ENCODE measurements around the gene PTPRA.
"Not testable (repeated sequence)": the region's sequence is repeated elsewhere in the genome, so short reads cannot be mapped to it uniquely, and the experiment has no call there.

Gene PTPRA

DNA sequence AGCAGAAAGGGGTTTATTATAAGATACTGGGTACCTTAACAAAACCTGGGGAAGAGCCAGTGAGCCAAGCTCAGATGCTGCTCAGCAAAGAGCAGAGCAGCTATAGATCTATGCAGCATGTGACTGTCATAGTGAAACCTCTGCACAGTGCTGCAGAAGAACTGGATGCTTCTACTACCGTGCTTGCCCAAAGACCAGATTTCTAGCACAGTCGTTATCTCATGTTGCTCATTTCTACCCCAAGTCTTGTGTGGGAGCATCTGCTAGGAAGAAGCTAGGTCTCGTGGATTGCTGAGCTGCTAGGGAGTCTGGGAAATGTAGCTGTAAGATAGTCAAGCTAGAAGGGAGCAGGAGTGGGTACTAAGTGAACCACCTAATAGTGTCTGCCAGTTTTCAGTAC is 138.5 kb downstream of the PTPRA start:
- DNase-seq: peak; percentile 32

DNA sequence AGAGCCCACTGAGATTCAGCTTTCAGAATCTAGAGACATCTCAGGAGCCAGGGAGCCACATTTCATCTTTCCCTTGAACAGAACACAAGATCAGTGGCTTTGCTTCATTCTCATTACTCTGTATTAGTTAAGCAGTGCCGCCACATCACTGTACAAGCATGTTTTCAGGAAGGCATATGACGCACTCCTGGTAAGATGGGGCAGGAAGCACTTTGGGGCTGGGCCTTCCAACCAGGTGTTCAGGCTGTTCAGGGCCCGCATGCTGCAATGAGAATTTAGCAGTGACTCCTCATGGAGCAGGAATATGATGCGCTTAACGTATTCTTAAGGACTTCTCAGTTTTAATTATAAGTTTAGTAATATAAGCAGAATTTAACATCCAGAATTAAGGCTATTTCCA is 140.5 kb downstream of the PTPRA start:
- no peak for DNase-seq

DNA sequence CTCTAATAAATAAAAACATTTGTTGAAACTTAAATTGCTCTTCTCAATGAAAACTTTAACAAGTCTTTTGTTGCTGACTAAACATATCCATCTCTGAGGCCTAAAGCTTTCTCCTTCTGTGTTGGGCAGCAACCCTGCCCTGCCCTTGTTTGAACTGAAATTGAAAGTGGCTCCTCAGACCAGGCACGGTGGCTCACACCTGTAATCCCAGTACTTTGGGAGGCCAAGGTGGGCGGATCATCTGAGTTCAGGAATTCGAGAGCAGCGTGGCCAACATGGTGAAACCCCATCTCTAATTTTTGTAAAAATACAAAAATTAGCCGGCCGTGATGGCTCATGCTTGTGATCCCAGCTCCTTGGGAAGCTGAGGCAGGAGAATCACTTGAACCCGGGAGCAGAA is 140.9 kb downstream of the PTPRA start:
- DNase-seq: peak in 1 of 2 donors; percentile 32

DNA sequence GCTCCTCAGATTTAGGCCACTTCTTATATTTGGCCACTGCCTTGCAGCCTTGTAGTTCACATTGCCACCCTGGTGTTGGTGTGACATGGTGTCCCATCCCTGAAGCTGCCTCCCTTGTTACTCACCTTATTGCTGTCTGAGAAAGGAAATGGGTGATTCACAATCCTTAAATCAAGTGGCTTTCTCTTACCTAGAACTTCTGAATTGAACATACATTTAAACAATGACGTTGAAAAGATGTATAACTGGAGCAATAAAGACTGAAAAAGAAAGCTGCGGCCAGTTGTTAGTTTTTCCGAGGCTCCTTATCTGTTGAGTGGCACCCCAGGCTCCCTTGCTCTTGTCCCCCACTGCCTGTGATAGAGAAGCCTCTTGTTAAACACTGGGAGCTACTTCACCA is 141.4 kb downstream of the PTPRA start:
- DNase-seq: peak; percentile 28 to 35

DNA sequence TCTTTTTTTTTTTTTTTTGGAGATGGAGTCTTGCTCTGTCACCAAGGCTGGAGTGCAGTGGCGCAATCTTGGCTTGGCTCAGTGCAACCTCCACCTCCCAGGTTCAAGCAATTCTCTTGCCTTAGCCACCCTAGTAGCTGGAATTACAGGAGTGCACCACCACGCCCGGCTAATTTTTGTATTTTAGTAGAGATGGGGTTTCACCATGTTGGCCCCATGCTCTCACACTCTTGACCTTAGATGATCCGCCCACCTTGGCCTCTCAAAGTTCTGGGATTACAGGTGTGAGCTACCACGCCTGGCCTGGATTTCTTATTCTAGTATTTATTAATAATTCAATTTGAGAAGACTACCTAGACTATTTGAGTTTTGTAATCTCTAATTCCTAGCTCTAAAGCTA is 142.0 kb downstream of the PTPRA start:
- not testable (repeated sequence) for DNase-seq

DNA sequence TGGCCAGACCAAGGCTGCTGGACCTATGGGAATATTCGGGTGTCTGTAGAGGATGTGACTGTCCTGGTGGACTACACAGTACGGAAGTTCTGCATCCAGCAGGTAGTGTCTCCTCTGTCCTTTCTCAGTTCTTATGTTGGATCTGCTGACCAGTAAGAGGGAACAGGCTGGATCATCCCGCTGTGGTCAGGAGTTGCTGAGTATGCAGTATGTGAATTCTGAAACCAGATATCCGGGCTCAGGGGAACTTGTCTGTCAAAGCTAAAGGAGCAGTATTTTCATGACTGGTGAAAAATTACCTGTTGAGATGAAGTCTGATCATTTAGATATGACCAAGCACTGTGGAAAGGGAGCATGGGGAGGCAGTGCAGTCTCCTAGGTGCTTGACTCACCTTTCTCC is 148.0 kb downstream of the PTPRA start:
- DNase-seq: no peak

DNA sequence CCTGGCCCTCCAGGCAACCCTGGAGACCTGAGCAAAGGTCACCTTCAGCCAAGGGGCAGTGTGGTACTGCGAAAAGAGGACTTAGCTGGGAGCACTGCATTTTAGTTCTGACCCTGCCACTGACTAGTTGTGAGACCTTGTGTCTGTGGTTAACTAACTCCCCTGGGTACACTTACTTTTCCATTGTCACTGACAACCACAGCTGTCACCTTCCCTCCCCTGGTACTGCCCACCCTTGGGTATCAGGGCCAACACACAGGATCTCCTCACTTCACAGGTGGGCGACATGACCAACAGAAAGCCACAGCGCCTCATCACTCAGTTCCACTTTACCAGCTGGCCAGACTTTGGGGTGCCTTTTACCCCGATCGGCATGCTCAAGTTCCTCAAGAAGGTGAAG is 148.5 kb downstream of the PTPRA start:
- no peak for DNase-seq

DNA sequence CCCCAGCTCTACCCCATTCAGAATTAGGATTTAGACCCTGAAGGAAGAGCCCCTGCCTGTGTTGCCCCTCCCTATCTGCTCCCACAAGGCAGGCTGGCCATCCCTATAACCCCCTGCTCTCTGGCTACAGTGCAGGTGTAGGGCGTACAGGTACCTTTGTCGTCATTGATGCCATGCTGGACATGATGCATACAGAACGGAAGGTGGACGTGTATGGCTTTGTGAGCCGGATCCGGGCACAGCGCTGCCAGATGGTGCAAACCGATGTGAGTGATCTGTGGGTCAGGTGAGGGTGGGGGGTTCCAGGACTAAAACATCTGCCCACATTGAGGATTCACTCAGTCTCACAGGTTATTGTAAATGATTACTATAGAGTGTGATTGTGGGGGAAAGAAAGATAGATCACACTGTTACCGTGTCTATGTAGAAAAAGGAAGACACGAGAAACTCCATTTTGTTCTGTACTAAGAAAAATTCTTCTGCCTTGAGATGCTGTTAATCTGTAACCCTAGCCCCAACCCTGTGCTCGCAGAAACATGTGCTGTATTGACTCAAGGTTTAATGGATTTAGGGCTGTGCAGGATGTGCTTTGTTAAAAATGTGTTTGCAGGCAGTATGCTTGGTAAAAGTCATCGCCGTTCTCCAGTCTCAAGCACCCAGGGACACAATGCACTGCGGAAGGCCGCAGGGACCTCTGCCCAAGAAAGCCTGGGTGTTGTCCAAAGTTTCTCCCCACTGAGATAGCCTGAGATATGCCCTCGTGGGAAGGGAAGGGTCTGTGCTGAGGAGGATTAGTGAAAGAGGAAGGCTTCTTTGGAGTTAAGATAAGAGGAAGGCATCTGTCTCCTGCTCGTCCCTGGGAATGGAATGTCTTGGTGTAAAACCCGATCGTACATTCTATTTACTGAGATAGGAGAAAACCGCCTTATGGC is 149.5 kb downstream of the PTPRA start:
- DNase-seq: not testable (repeated sequence)

DNA sequence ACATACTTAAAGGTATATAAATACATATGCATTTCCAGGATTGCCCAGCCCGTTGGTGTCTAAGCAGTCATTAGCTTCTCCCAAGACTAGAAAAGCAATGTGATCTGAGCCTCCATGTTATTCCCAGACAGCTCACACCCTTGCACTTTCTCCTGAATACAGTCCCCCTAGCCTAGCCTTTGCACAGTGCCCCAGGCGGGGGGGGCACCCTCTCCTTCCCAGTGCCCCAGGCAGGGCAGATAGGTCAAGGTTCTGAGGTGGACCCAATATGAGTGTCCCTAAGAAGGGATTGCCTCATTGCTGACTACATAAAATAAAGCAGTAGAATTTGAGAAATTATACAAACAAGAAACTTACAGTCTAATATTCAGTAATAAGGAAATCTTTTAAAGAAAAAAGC is 154.7 kb downstream of the PTPRA start:
- no peak for DNase-seq

DNA sequence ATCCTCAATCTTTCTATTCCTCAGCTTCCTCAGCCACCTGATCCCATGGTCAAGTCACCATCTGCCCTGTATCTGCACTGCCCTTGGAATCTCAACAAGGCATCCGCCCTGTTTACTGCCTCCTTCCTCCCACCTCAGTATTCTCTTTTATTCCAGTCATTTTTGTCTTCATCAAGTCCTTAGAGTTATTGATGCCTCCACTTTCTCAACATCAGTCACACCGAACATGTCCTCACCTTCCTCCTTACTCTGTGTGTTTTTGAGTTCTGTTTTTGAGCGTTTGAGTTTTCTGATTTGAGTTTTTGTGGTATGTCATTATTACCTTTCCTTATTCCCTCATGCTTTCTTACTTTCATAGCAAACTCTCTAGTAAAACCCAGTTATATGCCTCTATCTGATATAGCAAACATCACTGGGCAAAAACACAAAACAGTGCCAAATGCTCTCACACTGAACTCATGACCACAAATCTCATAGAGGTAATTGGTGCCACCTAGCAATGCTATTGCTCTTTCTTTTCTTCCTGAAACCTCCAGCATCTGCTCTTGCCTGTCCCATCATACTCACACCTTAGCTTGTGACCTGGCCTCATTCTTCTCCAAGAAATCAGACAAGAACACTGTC is 158.4 kb downstream of the PTPRA start:
- no peak for DNase-seq

DNA sequence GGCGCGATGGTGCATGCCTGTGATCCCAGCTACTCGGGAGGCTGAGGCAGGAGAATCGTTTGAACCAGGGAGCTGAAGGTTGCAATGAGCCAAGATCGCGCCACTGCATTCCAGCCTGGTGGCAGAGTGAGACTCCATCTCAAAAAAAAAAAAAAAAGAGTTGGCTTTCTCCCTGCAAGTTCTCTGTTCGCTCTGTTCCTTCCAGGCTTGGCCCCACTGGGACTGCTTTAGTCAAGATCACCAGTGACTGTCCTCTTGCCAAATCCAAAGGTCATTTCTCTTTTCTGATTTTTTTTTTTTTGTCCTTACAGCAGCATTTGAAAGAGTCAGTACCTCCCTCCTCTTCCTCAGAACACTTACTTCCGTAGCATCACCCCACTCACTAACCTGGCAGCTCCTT is 159.3 kb downstream of the PTPRA start:
- no peak for DNase-seq

DNA sequence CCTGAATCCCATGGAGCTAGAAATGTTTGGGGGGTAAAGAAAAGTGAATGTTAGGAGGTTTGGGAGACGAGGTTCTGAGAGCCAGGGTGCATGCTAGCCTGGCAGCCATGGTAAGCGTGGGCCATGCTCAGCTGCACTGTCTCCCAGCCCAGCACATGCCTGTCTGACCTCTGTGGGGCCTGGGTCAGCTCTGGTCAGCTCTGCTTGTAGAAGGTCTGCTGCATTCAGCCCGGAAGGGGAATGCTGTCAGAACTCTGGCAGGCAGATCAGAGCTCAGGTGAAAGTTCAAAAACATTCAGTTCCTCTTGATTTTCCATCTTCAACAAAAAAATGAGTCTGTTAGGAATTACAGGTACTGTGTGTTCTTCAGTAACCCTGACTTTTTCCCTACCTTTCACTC is 164.4 kb downstream of the PTPRA start:
- no peak for DNase-seq

DNA sequence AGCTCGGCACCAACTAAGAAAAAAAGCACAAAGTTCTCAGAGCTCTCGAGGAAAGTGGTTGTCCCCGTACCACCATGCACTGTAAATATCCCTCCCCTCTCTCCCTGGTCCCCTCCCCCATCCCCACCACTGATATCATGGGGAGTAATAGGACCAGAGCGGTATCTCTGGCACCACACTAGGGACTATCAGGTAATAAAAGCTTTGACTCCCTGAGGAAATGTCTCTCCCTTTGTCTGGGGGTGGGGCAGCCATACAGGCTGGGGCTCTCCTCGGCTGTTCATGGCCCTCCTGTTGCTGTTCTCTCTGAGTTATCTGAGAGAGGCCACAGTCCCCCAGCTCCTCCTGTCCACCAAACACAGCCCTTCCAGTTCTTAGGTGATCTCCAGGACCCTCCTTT is 165.2 kb downstream of the PTPRA start:
- DNase-seq: no peak

DNA sequence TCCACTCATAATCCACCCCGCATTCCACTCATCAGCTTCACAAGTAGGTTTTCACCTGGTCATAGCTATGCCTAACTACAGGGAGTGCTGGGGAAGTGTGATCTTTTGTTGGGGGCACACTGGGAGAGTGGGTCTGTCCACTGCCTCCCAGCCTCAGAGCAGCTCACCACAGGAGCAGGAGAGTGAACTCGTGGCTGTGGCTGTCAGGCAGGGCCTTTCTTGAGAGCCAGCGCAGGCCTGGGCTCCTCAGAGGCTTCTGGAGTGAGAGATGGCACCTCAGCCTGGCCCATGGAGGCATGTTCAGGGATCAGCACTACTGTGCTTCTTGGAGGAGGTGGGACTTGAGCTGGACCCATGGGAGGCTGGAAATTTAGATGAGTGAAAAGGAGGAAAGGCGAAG is 166.1 kb downstream of the PTPRA start:
- no peak for DNase-seq

DNA sequence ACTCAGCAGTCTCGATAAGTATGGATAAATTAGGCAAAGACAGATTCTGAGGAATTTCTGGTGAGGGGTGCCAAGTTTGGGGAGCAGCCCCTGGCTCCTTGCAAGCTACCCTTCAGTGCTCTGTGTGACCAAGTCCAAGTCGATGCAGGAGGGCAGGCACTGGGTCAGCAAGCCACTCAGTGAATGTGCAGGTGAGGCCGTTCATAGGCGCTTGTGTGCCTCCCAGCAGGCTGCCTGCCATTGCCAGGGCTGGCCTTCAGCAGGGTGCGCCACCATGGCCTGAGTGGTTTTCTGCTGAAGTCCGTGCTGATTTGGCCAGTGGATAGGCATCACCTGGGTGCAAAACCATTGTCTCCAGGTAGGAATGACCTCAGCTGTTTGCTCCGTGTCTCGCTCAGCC is 166.8 kb downstream of the PTPRA start:
- DNase-seq: no peak

DNA sequence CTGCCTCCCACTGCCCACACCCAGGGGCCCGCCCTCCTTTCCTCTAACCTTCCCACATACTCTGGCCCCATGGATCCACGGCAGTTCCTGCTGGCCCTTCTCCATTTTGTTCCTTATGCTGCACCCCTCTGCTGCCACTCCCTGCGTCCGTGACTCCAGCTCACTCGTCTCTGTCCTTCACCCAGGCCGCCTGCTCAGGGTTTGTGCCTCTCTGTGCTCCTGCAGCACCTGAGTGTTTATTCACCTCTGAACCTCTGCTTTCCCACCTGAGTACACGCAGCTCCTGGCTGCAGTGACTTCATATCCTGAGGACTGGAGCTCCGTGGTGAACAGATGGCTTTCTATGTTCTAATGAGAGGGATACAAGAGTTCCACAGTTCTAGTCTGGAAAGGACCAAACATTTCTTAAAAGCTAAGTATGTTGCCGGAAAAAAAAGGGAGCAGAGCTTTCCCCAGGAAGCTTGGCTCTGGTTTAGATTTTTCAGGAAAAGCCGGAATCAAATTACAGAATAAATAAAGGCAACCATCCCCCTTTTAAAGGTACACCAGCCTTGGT is 168.7 kb downstream of the PTPRA start:
- no peak for DNase-seq

DNA sequence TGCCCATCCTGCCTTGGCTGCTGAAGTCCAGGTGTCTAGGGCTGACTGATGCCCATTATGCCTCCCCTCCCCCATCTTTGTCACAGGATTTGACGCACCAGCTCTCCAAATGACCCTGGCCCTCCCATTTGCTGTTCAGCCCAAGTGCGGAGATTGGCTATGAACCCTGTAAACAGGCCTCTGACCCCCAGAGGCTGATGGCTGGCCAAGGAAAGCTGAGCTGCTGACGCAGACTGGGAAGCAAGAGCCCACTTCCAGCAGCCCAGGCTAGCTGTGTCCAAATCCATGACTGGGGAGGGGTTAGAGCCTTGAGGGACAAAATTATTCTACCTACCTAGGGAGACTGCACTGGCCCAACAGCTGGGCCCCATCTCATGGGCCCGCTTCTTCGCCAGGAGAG is 169.3 kb downstream of the PTPRA start:
- DNase-seq: no peak

DNA sequence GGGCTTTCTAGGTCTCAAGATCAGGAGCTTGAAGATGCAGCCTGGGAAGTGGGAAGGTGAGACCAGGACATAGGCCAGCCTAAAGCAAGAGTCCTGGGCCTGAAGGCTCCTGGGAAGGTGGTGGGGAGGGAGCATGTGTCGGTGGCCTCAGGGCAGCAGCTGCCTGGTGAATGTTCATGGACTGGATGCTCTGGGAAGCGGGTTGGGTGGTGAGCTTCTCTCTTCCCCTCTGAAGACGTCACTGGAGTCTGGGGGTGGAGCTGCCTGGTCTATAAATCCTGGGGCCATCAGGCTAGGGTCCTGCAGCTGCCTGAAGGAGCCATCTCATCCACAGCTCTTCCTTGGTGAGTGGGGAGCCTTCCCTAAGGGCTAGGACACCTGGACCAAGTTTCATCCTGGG is 170.0 kb downstream of the PTPRA start, which contains the start of gene GNRH2:
Gene GNRH2 (plus strand): TSS at position 301 of the 400 bp plus-strand sequence. CDS start 793 bp downstream, outside the sequence.
- no peak for DNase-seq

DNA sequence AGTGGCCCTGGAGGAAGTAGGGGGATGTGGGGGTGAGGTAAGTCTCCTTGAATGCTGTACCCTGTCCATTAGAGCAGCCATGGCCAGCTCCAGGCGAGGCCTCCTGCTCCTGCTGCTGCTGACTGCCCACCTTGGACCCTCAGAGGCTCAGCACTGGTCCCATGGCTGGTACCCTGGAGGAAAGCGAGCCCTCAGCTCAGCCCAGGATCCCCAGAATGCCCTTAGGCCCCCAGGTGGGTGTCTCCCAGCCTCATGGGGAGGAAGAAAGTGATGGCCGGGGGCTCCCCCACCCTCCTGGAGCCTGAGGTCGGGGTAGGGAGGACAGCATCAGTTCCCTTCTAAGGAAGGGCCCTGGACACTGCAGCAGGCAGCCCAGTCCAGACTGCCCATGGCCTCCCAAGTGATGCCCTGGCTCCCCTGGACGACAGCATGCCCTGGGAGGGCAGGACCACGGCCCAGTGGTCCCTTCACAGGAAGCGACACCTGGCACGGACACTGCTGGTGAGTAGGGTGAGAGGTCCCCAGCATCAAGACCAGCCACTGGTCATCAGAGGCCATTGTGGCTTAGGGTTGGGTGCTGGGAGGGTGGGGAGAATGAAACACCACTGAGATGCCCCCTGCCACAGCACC is 171.2 kb downstream of the PTPRA start:
- DNase-seq: no peak

DNA sequence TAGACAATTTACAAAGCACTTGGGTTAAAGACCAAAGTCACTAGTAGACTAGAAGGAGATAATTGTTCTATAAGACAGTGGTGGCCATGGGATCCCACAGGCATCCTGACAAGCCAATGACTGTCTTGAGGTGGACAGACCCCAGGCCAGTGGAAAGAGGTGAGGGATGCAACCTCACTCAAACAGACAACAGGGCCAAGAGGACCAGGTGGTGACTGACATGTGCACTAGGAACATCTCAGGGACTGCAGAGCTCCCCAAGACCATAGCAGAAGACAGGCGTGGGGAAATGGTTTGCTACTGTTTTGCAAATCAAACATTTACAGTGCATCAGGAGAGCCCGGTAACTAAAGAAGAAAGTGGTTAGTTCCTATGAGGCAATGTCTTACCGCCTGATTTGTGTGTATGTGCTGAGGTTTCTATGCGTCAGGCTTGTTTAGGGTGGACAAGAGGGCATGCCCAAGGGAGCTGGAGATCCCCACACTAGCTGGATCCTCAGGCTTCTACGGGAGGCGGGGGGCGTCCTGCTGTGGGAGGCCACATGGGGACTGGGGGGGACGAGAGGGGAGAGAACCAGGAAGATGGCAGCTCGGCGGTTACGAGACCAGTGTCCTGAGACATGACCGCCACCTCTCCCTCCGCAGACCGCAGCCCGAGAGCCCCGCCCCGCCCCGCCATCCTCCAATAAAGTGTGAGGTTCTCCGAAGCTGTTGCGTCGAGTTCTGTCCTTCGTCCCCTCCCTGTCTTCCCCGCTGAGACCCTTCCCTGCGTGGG is 171.9 kb downstream of the PTPRA start:
- peak; percentile 52 to 59 for DNase-seq

DNA sequence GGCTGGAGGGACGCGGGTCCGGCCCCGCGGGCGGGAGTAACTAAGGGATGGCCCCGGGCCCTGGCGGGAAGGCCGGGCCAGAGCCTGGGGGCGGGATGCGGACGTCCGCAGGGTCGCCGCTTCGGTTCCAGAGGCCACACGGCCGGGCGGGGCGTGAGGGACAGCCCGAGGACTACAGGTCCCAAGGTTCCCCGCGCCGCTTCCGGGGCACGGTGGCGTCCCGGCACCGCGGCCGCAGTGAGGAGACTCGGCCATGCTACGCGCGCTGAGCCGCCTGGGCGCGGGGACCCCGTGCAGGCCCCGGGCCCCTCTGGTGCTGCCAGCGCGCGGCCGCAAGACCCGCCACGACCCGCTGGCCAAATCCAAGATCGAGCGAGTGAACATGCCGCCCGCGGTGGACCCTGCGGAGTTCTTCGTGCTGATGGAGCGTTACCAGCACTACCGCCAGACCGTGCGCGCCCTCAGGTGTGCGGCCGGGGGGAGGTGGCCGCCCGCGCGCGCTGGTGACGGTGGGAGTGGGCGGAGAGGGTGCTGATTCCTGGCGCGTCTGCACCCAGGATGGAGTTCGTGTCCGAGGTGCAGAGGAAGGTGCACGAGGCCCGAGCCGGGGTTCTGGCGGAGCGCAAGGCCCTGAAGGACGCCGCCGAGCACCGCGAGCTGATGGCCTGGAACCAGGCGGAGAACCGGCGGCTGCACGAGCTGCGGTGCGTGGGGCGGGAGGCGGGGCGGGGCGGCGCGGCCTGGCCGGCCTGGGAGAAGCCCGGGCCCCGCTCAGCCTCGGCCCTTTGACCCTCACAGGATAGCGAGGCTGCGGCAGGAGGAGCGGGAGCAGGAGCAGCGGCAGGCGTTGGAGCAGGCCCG is 172.8 kb downstream of the PTPRA start, which contains the start of gene MRPS26:
Gene MRPS26 (plus strand): TSS at position 237 of the 861 bp plus-strand sequence. CDS start 17 bp downstream, at position 254.
- peak; percentile 72 to 82 for DNase-seq

All from stimulated activated CD4-positive, alpha-beta T cell treated with anti-CD3 and anti-CD28 coated beads, Interleukin-2, amount 100 ng/mL, for 48 hours (primary cell).